ENCODE results near the gene ADD1. TPM values are rescaled to one million over a fixed set of nuclear protein-coding genes. Genes with fewer than 3 reads are reported as not detected.

ADD1 gene
- total and polyA plus RNA-seq, 5 experiments from 2014 or later = 129 to 309 (median 151) TPM

DNA sequence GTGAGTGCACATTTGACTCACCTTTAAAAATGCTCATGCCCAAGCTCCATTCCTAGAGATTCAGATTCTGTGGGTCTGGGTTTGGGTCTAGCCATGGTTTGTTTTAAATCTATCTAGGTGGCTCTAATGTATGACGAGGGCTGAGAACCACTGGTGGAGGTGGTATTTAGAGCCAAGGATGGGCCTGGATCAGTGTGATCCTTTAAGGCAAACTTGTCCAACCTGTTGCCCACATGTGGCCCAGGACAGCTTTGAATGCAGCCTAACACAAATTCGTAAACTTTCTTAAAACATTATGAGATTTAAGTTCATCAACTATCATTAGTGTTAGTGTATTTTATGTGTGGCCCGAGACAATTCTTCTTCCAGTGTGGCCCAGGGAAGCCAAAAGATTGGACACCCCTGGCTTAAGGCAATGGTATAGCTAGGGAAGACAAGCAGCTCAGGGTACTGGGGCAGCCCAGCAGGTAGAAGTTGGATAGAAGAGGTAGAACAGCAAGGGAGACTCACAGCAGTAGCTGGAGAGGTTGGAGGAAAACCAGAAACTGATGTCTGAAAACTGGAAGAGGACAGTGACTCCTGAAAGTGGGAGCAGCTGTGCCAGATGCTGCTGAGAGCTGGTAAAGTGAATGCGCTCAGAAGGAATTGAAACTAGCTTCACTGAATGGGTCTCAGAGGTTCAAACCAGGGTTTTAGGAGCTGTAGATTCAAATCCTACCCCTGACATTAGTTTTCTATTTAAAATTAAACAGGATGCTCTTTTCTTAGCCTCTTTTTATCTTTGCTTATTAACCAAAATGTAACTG, 18.2 kb downstream of the ADD1 start:
- peak overlapping the region in 9 of 10 donors; percentile 24 to 81 (median 59) for H3K27ac Mint-ChIP-seq
- H3K27me3 Mint-ChIP-seq = no peaks in the 10 kb centered on the region
- H3K4me1 Mint-ChIP-seq = peaks cover 39 to 85% (median 82%) of the 10 kb centered on the region in 4 donors
- H3K9me3 Mint-ChIP-seq = no peaks in the 10 kb centered on the region
- ATAC-seq = no peak
- H3K4me3 Mint-ChIP-seq = peak overlapping the region in 3 of 10 donors; percentile 12 to 52 (median 41)
- peaks cover 0 to 14% (median 0%) of the 10 kb centered on the region in 3 donors for H3K36me3 Mint-ChIP-seq
- no peak for DNase-seq
- POLR2A ChIA-PET = interaction anchor here (0.9 to 1.7 kb wide), 2 partner anchors 9 to 16 kb away, joined by 3 to 13 read pairs; no protein-coding TSS in a partner anchor

DNA sequence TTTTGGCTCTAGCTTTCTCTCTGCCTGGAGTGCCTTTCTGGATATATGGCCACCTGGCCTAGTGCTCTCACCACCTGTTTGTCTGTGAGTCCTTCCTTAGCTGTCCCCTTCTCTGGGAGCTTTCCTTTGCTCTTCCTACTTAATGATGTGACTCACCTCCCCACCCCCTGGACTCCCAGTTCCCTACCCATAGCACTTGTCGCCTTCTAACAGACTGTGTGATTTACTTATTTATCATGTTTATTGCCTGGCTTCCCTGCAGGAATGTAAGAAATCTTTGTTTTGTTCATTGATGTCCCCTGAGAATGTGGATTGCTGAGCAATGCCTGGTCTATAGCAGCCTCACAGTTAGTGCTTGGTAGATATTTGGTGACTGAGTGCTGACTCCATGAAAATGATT, 18.9 kb downstream of the ADD1 start:
- DNase-seq (no peak), ATAC-seq (no peak)
- H3K27ac Mint-ChIP-seq = peak overlapping the region in 7 of 10 donors; percentile 2 to 80 (median 35)
- POLR2A ChIA-PET = interaction anchor here (0.6 to 1.7 kb wide), 3 partner anchors 10 to 131 kb away, joined by 3 to 13 read pairs (median 3); no protein-coding TSS in a partner anchor
- H3K9me3 Mint-ChIP-seq = no peaks in the 10 kb centered on the region
- peak overlapping the region in 6 of 10 donors; percentile 0 to 38 (median 12) for H3K4me3 Mint-ChIP-seq
- no peaks in the 10 kb centered on the region for H3K27me3 Mint-ChIP-seq
- peaks cover 43 to 86% (median 85%) of the 10 kb centered on the region in 4 donors for H3K4me1 Mint-ChIP-seq
- H3K36me3 Mint-ChIP-seq = peaks cover 0 to 11% (median 0%) of the 10 kb centered on the region in 3 donors

DNA sequence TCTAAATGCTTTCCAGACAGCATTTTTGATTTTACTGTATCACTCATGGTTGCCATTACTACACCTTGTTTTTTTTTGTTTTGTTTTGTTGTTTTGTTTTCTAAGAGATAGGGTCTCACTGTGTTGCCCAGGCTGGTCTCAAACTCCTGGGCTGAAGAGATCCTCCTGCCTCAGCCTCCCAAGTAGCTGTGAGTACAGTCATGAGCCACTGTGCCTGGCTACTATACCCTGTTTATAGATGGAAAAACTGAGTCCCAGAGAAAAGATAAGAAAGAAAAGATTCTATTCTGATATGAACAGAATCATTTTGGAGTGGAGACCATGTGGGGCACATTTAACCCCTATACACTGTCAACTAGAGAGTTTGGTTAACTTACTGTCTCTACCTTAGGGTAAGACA, 20.0 kb downstream of the ADD1 start:
- Mint-ChIP-seq H3K4me1 (peaks cover 45 to 86% (median 86%) of the 10 kb centered on the region in 4 donors), H3K4me3 (no peak overlapping the region), H3K27ac (peak overlapping the region in 2 of 10 donors; percentile 32 to 44), H3K36me3 (peaks cover 0 to 12% (median 0%) of the 10 kb centered on the region in 3 donors), H3K27me3 (no peaks in the 10 kb centered on the region), H3K9me3 (no peaks in the 10 kb centered on the region)
- ATAC-seq = no peak
- POLR2A ChIA-PET = no interaction called here
- no peak for DNase-seq

GRCh38 chr4:2865196-2865780, 21.6 kb downstream of the ADD1 start:
- H3K27me3 Mint-ChIP-seq = no peaks in the 10 kb centered on the region
- no peak for ATAC-seq
- H3K4me3 Mint-ChIP-seq = peak overlapping the region in 2 of 10 donors; percentile 12 to 22
- H3K27ac Mint-ChIP-seq = peak overlapping the region in 3 of 10 donors; percentile 11 to 61 (median 43)
- POLR2A ChIA-PET = no interaction called here
- DNase-seq = no peak
- peaks cover 49 to 88% (median 87%) of the 10 kb centered on the region in 4 donors for H3K4me1 Mint-ChIP-seq
- H3K36me3 Mint-ChIP-seq = peaks cover 0 to 11% (median 0%) of the 10 kb centered on the region in 3 donors
- no peaks in the 10 kb centered on the region for H3K9me3 Mint-ChIP-seq

DNA sequence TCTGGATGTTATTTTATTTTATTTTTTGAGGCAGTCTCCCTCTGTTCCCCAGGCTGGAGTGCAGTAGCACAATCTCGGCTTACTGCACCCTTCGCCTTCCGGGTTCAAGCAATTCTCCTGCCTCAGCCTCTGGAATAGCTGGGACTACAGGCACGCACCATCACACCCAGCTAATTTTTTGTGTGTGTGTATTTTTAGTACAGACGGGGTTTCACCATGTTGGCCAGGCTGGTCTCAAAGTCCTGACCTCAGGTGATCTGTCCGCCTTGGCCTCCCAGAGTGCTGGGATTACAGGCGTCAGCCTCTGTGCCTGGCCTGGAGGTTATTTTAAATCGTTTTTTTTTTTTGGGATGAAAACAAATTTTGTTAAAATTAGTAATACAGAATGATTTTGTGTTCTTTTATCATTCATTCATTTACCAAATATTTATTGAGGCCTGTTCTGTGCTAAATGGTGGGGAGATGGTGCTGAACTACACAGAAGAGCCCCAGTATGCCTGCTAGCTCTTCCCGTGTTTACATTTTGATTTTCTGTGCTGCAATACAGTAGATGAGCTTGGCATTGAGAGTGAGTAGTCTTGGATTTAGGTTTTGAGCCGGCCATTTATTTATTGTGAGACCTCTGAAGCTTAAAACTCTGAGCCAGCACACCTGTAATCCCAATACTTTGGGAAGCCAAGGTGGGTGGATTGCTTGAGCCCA, 22.7 kb downstream of the ADD1 start:
- no peak for DNase-seq
- H3K4me3 Mint-ChIP-seq = no peak overlapping the region
- H3K27ac Mint-ChIP-seq = peak overlapping the region in 4 of 10 donors; percentile 5 to 65 (median 8)
- POLR2A ChIA-PET = interaction anchor here (1.3 kb wide), 1 partner anchor 54 kb away, joined by 3 read pairs; no protein-coding TSS in a partner anchor
- H3K27me3 Mint-ChIP-seq = no peaks in the 10 kb centered on the region
- no peak for ATAC-seq
- no peaks in the 10 kb centered on the region for H3K9me3 Mint-ChIP-seq
- peaks cover 0 to 15% (median 0%) of the 10 kb centered on the region in 3 donors for H3K36me3 Mint-ChIP-seq
- H3K4me1 Mint-ChIP-seq = peaks cover 42 to 87% (median 86%) of the 10 kb centered on the region in 4 donors

DNA sequence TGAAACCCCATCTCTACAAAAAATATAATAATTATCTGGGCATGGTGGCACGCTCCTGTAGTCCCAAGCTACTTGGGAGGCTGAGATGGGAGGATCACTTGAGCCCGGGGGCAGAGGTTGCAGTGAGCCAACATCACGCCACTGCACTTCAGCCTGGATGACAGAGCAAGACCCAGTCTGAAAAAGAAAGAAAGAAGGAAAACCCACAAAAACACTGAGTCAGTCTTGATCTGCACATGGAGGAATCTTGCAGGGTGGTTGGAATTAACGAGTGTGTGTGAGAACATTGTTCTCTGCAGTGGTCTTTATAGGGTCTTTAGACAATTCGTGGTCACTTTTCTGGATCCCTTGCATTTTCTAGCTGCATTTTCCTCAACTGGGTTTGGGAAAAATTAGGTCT, 23.2 kb downstream of the ADD1 start:
- H3K4me1 Mint-ChIP-seq = peaks cover 45 to 87% (median 86%) of the 10 kb centered on the region in 4 donors
- H3K36me3 Mint-ChIP-seq = peaks cover 0 to 20% (median 0%) of the 10 kb centered on the region in 3 donors
- DNase-seq (no peak), ATAC-seq (no peak)
- no peaks in the 10 kb centered on the region for H3K27me3 Mint-ChIP-seq
- H3K27ac Mint-ChIP-seq = peak overlapping the region in 6 of 10 donors; percentile 9 to 89 (median 20)
- H3K9me3 Mint-ChIP-seq = no peaks in the 10 kb centered on the region
- H3K4me3 Mint-ChIP-seq = peak overlapping the region in 1 of 10 donors; percentile 34
- POLR2A ChIA-PET = interaction anchor here (1.3 kb wide), 1 partner anchor 55 kb away, joined by 3 read pairs; no protein-coding TSS in a partner anchor

DNA sequence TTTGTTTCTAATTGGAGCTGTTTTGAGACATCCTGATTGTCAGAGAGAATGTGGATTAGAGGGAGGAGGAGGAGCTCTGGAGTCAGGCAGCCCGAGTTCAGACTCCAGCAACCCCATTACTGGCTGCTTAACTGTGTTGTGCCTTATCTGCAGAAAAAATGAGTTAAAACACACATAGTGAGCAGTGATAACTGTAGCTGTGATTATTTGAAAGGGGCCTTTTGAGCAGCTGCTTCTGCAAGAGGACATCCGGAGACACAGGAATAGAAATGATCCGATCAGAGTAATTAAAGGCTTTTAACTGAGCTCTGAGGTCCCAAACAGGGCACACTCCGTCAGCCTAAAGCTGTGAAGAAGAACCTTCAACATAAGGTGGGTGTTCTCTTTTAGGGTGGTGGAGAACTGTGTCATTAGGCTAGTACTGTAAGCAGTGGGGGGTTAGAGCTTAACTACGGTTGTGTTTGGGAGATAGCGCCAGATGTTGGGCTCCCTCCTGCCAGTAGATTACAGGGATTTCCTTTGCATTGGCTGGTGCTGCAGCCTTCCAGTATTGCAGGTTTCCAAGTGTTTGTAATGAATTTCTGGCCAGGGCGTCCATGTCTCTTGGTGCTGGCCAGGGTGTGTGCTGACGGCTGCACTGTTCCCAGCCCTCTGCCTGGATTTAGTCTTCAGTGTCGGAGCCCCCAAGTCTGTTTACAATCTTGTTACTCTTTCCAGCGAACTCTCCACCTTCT, 24.3 kb downstream of the ADD1 start:
- ATAC-seq = no peak
- Mint-ChIP-seq H3K27me3 (no peaks in the 10 kb centered on the region), H3K9me3 (no peaks in the 10 kb centered on the region), H3K36me3 (peaks cover 0 to 21% (median 0%) of the 10 kb centered on the region in 3 donors), H3K27ac (peak overlapping the region in 7 of 10 donors; percentile 21 to 65 (median 31)), H3K4me3 (peak overlapping the region in 6 of 10 donors; percentile 4 to 27 (median 8)), H3K4me1 (peaks cover 37 to 85% (median 80%) of the 10 kb centered on the region in 4 donors)
- POLR2A ChIA-PET = interaction anchor here (1.0 to 1.3 kb wide), 2 partner anchors 22 to 56 kb away, joined by 3 read pairs; no protein-coding TSS in a partner anchor
- DNase-seq = no peak

GRCh38 chr4:2868877-2869487, 25.3 kb downstream of the ADD1 start:
- POLR2A ChIA-PET = interaction anchor here (0.5 kb wide), 1 partner anchor 16 kb away, joined by 3 read pairs; no protein-coding TSS in a partner anchor
- Mint-ChIP-seq H3K36me3 (peaks cover 0 to 21% (median 0%) of the 10 kb centered on the region in 3 donors), H3K27ac (peak overlapping the region in 8 of 10 donors; percentile 4 to 83 (median 68)), H3K4me1 (peaks cover 37 to 88% (median 80%) of the 10 kb centered on the region in 4 donors), H3K9me3 (no peaks in the 10 kb centered on the region), H3K27me3 (no peaks in the 10 kb centered on the region), H3K4me3 (no peak overlapping the region)
- no peak for DNase-seq
- ATAC-seq = no peak

DNA sequence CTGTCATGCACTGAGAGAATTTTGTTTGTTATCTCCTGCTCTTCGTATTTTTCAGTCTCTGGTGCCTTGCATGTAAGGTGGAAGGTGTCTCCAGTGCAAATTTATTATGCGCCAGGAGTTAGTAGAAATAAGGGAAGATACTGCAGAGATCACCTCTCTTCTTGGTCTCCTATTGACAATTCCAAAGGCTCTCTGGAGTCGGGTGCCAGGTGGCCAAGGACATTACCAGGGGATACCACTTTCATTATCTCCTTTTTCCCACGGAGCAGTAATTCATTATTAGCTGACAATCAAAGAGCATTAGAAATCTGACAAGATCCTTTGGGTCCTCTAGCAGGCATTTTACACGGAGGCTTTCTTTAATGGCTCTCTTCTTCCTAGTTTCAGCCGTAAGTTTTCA, 26.0 kb downstream of the ADD1 start:
- no peak overlapping the region for H3K4me3 Mint-ChIP-seq
- POLR2A ChIA-PET = no interaction called here
- peaks cover 37 to 85% (median 79%) of the 10 kb centered on the region in 4 donors for H3K4me1 Mint-ChIP-seq
- ATAC-seq (no peak), DNase-seq (no peak)
- H3K36me3 Mint-ChIP-seq = peaks cover 0 to 21% (median 0%) of the 10 kb centered on the region in 3 donors
- no peaks in the 10 kb centered on the region for H3K27me3 Mint-ChIP-seq
- H3K27ac Mint-ChIP-seq = peak overlapping the region in 4 of 10 donors; percentile 4 to 83 (median 12)
- no peaks in the 10 kb centered on the region for H3K9me3 Mint-ChIP-seq

- Mint-ChIP-seq H3K4me3 (no peak overlapping the region), H3K4me1 (peaks cover 34 to 83% (median 77%) of the 10 kb centered on the region in 4 donors), H3K36me3 (peaks cover 0 to 21% (median 0%) of the 10 kb centered on the region in 3 donors), H3K27me3 (no peaks in the 10 kb centered on the region), H3K9me3 (no peaks in the 10 kb centered on the region), H3K27ac (peak overlapping the region in 5 of 10 donors; percentile 2 to 37 (median 13))
- POLR2A ChIA-PET = no interaction called here
- DNase-seq = no peak
- ATAC-seq = no peak
These were observed 26.4 kb downstream of the ADD1 start for GRCh38 chr4:2870082-2870481.

GRCh38 chr4:2871466-2871865, 27.8 kb downstream of the ADD1 start:
- Mint-ChIP-seq H3K9me3 (no peaks in the 10 kb centered on the region), H3K27ac (peak overlapping the region in 7 of 10 donors; percentile 2 to 85 (median 72)), H3K36me3 (peaks cover 0 to 29% (median 0%) of the 10 kb centered on the region in 3 donors), H3K4me1 (peaks cover 29 to 85% (median 72%) of the 10 kb centered on the region in 4 donors), H3K27me3 (no peaks in the 10 kb centered on the region), H3K4me3 (peak overlapping the region in 2 of 10 donors; percentile 2 to 27)
- ATAC-seq = no peak
- no peak for DNase-seq
- POLR2A ChIA-PET = interaction anchor here (0.6 to 1.7 kb wide), 3 partner anchors 11 to 107 kb away, joined by 3 to 6 read pairs (median 4); no protein-coding TSS in a partner anchor

Measured in naive thymus-derived CD8-positive, alpha-beta T cell (primary cell).